Skeletal muscle satellite cell (primary cell): Measurements from ENCODE around the gene MFN1. TPM values are rescaled to one million over a fixed set of nuclear protein-coding genes. Genes with fewer than 3 reads are reported as not detected.
"Not testable (repeated sequence)": the region's sequence is repeated elsewhere in the genome, so short reads cannot be mapped to it uniquely, and the experiment has no call there.

Source experiments
- H3K27me3 ChIP-seq: 2 replicates; pipeline ENCODE4 v1.7.0; 2013; ENCODE audit warnings: low read length; ENCODE audit not compliant: control insufficient read depth, insufficient read depth
- H3K36me3 ChIP-seq: 2 replicates; pipeline ENCODE4 v1.7.0; 2013; ENCODE audit warnings: mild to moderate bottlenecking, control low read depth, low read length; ENCODE audit not compliant: insufficient read depth
- H3K4me1 ChIP-seq: 2 replicates; pipeline ENCODE4 v1.7.0; 2013; ENCODE audit warnings: low read length; ENCODE audit not compliant: control insufficient read depth, insufficient read depth
- H3K4me2 ChIP-seq: 2 replicates; pipeline ENCODE4 v1.7.0; 2013; ENCODE audit warnings: mild to moderate bottlenecking, low read length
- H3K4me3 ChIP-seq: 2 replicates; pipeline ENCODE4 v1.7.0; 2013; ENCODE audit warnings: low read length
- H3K9ac ChIP-seq: 2 replicates; pipeline ENCODE4 v1.7.0; 2013; ENCODE audit warnings: mild to moderate bottlenecking, low read depth, low read length, moderate library complexity
- H3K9me3 ChIP-seq: replicated peaks from 2 replicates; pipeline ENCODE4 v1.7.0; 2013; ENCODE audit warnings: mild to moderate bottlenecking, control low read depth, low read length
- total RNA-seq: library from RNA; depleted of rRNA; stranded (reverse); fragments of >200 nt; gene quantifications from 2 replicates; pipeline ENCODE4 v1.2.3, GENCODE V29; 2012; rRNA removed

Gene MFN1
- total RNA-seq, result 39.3 and 46.9 TPM in 2 replicates

DNA sequence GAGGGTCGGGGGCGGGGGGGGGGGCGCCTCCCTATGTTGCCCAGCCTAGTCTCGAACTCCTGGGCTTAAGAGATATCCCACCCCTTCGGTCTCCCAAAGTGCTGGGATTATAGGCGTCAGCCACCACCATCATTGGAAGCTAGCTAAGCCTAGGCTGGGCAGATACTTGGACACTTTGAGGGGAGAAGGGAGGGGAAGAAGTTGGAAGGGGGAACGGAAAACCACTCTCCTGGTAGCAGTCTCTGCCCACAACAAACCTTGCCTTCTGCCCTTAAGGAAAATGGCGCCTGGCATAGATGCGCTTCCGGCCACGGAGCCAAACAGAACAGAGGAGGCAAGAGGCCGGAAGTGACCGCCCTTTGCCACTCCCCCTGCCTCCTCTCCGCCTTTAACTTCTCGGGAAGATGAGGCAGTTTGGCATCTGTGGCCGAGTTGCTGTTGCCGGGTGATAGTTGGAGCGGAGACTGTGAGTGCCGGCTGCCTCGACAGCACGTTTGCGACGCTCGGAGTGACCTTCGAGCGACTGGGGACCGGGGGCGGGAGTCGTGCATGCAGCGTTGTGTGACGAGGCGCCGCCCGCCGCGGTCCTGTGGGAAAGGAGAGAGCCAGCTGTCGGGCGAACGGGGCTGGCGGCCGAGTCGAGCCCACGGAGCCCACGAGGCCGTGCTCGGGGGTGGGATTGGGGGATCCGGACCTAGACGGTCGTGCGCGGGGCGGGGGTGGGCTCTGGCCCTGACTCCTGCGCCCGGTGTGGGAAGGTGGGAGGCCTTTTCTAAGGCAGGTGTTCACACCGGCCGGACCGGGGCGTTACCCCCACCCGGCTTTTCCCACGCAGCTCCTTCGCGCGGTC, at the start of gene MFN1:
Gene MFN1 (plus strand): TSS at position 365 of the 850 bp plus-strand sequence. CDS start 1,143 bp downstream, outside the sequence.
- Histone ChIP-seq H3K9ac (peak within 1 kb of the TSS; percentile 83), H3K4me3 (peak within 1 kb of the TSS; percentile 92), H3K4me2 (peak within 1 kb of the TSS; percentile 87)

DNA sequence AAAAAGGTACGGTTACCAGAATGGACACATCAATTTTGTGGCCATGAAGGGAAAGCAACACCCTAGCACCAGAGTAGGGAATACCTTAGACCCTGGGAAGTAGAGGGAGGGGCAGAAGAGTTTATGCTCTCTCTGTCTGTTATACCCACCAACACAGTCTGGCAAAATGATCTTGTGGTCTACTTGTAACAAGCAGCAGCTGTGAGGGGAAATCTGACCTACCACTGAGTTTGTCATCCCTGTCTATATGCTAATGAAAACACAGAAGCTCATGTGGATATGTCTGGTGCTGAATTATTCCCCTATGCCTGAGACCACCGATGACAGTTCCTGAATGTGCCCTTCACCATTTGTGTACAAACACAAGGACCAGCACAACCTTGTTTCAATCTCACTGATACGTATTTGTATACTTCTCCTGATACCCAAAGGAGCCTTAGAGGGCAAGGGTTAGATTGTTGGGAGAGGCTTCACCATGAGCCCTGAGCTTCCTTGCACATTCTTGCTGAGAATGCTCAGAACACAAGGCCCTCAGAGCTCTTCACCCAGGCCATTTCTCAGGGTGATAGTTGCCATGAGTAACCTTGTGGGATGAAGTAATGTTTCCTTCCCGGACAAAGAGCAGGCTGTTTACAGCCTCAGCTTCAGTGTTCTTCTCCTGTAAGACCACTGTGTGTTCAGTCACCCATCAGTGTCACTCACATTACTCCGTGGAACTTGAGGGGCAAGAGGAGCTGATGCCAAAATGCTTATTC, 49.4 kb upstream of the MFN1 start:
- Histone ChIP-seq H3K36me3 (no peaks in the 10 kb centered on the region), H3K4me3 (no peak overlapping the region), H3K27me3 (peaks cover 6% of the 10 kb centered on the region), H3K4me2 (no peak overlapping the region), H3K9me3 (no peaks in the 10 kb centered on the region), H3K4me1 (no peaks in the 10 kb centered on the region), H3K9ac (no peak overlapping the region)

More for the DNA sequence above, at the start of gene MFN1:
- peaks cover 18% of the 10 kb centered on the region for H3K36me3 ChIP-seq
- peaks cover 9% of the 10 kb centered on the region for H3K4me1 ChIP-seq
- H3K27me3 ChIP-seq, result no peaks in the 10 kb centered on the region
- no peaks in the 10 kb centered on the region for H3K9me3 ChIP-seq

DNA sequence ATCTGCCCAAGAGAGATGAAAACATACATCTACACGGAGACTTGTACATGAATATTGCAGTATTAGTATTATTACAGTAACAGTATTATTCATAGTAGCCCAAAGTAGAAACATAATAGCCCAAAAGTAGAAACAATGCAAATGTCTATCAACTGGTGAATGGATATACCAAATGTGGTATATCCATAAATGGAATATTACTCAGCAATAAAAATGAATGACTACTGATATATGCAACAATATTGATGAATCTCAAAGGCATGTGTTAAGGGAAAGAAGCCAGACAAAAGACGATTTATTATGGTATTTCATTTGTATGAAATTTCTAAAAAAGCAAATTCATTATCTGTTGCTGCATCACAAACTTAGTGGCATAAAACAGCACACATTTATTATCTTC, 48.2 kb upstream of the MFN1 start:
- Histone ChIP-seq H3K4me2 (no peak overlapping the region), H3K4me1 (no peaks in the 10 kb centered on the region), H3K27me3 (peaks cover 6% of the 10 kb centered on the region), H3K36me3 (no peaks in the 10 kb centered on the region), H3K9me3 (no peaks in the 10 kb centered on the region), H3K4me3 (no peak overlapping the region), H3K9ac (no peak overlapping the region)

DNA sequence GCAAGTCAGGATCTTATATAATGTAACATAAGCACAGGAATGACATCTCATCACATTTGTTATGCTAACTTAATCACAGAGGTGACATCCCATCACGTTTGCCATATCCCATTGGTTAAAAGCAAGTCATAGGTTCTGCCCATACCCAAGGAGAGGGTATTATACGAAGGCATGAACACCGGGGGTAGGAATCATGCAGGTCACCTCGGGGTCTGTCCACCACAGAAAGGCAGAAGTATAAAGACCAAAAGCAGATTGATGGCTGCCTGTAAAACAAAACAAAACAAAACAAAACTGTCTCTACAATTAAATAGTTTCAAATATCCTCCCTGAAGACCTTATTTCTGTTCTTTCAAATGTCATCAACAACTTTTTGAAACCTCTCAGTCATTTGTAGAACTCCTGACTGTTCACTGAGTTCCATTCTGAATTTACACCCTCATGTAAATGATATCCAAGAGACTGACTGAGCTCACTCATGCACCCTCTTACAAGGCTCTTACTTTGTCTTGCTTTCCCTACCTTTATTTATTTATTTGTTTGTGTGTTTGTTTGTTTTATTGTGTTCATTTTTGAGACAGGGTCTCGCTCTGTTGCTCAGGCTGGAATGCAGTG, 47.4 kb upstream of the MFN1 start:
- Histone ChIP-seq H3K36me3 (no peaks in the 10 kb centered on the region), H3K4me2 (no peak overlapping the region), H3K9me3 (no peaks in the 10 kb centered on the region), H3K27me3 (peaks cover 6% of the 10 kb centered on the region), H3K4me3 (no peak overlapping the region), H3K4me1 (no peaks in the 10 kb centered on the region), H3K9ac (no peak overlapping the region)

- Histone ChIP-seq H3K27me3 (peaks cover 6% of the 10 kb centered on the region), H3K9ac (no peak overlapping the region), H3K4me3 (no peak overlapping the region), H3K9me3 (no peaks in the 10 kb centered on the region), H3K4me2 (no peak overlapping the region), H3K4me1 (no peaks in the 10 kb centered on the region), H3K36me3 (no peaks in the 10 kb centered on the region)
Observed at GRCh38 chr3:179301645-179302044, 45.9 kb upstream of the MFN1 start.

- Histone ChIP-seq H3K36me3 (no peaks in the 10 kb centered on the region), H3K4me1 (no peaks in the 10 kb centered on the region), H3K4me3 (no peak overlapping the region), H3K9ac (no peak overlapping the region), H3K4me2 (no peak overlapping the region), H3K27me3 (peaks cover 4% of the 10 kb centered on the region), H3K9me3 (no peaks in the 10 kb centered on the region)
Observed at GRCh38 chr3:179302111-179302510, 45.4 kb upstream of the MFN1 start.

- no peaks in the 10 kb centered on the region for H3K9me3 ChIP-seq
- H3K4me1 ChIP-seq, result no peaks in the 10 kb centered on the region
- H3K27me3 ChIP-seq, result no peaks in the 10 kb centered on the region
Observed at GRCh38 chr3:179304605-179305004, 42.9 kb upstream of the MFN1 start.

DNA sequence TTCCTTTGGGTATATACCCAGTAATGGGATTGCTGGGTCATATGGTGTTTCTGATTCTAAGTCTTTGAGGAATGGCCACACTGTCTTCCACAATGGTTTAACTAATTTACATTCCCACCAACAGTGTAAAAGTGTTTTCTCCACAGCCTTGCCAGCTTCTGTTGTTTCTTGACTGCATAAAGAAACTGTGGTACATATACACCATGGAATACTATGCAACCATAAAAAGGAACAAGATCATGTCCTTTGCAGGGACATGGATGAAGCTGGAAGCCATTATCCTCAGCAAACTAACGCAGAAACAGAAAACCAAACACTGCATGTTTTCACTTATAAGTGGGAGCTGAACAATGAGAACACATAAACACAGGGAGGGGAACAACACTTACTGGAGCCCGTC, 40.1 kb upstream of the MFN1 start:
- H3K9ac ChIP-seq, H3K4me3 ChIP-seq, H3K9me3 ChIP-seq, H3K36me3 ChIP-seq, H3K4me2 ChIP-seq, H3K27me3 ChIP-seq, H3K4me1 ChIP-seq: not testable (repeated sequence)

More at GRCh38 chr3:179304605-179305004, 42.9 kb upstream of the MFN1 start:
- no peaks in the 10 kb centered on the region for H3K36me3 ChIP-seq
- no peak overlapping the region for H3K9ac ChIP-seq
- no peak overlapping the region for H3K4me2 ChIP-seq
- H3K4me3 ChIP-seq, result no peak overlapping the region

DNA sequence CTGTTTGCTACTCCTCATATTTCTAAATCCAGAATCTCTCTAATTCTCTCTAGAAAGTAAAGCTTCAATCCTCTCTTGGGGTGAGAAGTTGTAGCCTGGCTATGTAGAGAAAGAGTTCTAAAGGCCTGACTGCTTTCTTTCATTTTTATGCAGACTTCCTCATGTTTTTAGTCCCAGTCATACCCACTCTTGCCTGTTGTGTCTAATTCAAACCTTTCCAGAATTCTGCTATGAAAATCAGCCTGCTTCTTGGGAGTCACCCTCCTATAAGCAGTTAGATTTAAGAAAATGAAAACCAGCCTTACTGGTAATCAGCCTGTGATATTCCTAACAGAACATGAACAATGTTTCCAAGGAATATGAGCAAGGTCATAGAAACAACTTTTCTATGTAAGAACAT, 39.5 kb upstream of the MFN1 start:
- Histone ChIP-seq H3K27me3 (peaks cover 6% of the 10 kb centered on the region), H3K9ac (no peak overlapping the region), H3K4me2 (no peak overlapping the region), H3K4me3 (no peak overlapping the region), H3K4me1 (no peaks in the 10 kb centered on the region), H3K9me3 (no peaks in the 10 kb centered on the region), H3K36me3 (no peaks in the 10 kb centered on the region)

DNA sequence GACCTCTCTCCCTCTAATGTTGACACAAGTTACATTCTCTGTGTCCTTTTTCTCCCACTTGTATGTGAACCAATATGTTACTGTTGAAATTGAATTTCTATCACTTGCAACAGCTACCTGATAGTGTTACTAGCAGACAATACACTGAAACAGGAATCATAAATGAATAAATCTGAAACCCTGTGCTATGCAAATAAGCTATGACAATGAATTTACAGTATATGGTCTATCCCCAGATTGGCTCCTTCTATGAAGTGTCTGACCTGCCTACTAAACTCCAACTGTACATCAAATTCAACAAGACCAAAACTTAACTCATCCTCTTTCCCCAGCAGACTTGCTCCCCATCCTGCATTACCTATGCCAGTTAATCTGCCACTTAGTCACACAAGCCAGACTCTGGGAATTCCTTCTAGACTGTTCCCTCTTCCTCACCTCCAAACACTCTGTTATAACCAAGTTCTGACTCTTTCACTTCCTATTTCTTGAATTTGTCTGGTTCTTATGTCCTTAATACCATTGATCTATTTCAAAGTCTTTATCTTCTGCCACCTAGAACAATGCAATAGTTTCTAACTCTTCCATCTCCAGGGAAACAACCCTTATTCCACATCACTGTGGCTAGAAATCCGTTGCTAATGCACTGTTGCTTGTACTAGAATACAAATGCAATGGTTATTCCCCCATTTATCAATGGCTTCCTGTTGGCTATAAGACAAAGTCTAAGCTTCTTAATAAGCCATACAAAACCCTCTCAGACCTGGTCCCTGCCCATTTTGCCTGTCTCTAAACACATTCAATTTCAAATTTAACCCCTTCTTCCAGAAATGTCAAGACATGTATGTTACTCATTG, 38.1 kb upstream of the MFN1 start:
- no peaks in the 10 kb centered on the region for H3K9me3 ChIP-seq
- no peak overlapping the region for H3K4me2 ChIP-seq
- peaks cover 6% of the 10 kb centered on the region for H3K27me3 ChIP-seq
- no peak overlapping the region for H3K9ac ChIP-seq
- H3K4me3 ChIP-seq, result no peak overlapping the region
- no peaks in the 10 kb centered on the region for H3K4me1 ChIP-seq
- H3K36me3 ChIP-seq, result no peaks in the 10 kb centered on the region

- Histone ChIP-seq H3K4me2 (no peak overlapping the region), H3K4me3 (no peak overlapping the region), H3K27me3 (no peaks in the 10 kb centered on the region), H3K9ac (no peak overlapping the region), H3K4me1 (peaks cover 9% of the 10 kb centered on the region), H3K36me3 (no peaks in the 10 kb centered on the region), H3K9me3 (no peaks in the 10 kb centered on the region)
Observed at GRCh38 chr3:179318876-179319275, 28.6 kb upstream of the MFN1 start.
